Smooth muscle cell (in vitro differentiated cells): ENCODE measurements around the gene CX3CL1. TPM values are rescaled to one million over a fixed set of nuclear protein-coding genes. Genes with fewer than 3 reads are reported as not detected.
"Not testable (repeated sequence)": the region's sequence is repeated elsewhere in the genome, so short reads cannot be mapped to it uniquely, and the experiment has no call there.

Experiments used
- DNase-seq: peaks from one replicate; lab custom pipeline; 2025; ENCODE audit not compliant: unreplicated experiment; lab: John Stamatoyannopoulos, UW
- H2AFZ ChIP-seq: fragments of 200-600 bp; sonication (generic); 2 replicates; pipeline ENCODE4 v1.6.0; 2016; ENCODE audit warnings: antibody characterized with exemption, low read depth, mild to moderate bottlenecking
- H3F3A ChIP-seq: fragments of 200-600 bp; sonication (generic); 2 replicates; pipeline ENCODE4 v1.6.0; 2017; ENCODE audit warnings: antibody characterized with exemption, low read depth
- H3K27ac ChIP-seq: fragments of 200-600 bp; sonication (generic); 2 replicates; pipeline ENCODE4 v1.5.1; 2016; ENCODE audit warnings: low read depth, mild to moderate bottlenecking
- H3K27me3 ChIP-seq: fragments of 200-600 bp; sonication (generic); 2 replicates; pipeline ENCODE4 v1.6.1; 2016; ENCODE audit warnings: low read depth, mild to moderate bottlenecking
- H3K36me3 ChIP-seq: fragments of 200-600 bp; sonication (generic); 2 replicates; pipeline ENCODE4 v1.5.1; 2016; ENCODE audit warnings: low read depth
- H3K4me1 ChIP-seq: fragments of 200-600 bp; sonication (generic); 2 replicates; pipeline ENCODE4 v1.5.1; 2016; ENCODE audit warnings: low read depth
- H3K4me2 ChIP-seq: fragments of 200-600 bp; sonication (generic); 2 replicates; pipeline ENCODE4 v1.6.0; 2016; ENCODE audit warnings: mild to moderate bottlenecking
- H3K4me3 ChIP-seq: fragments of 200-600 bp; sonication (generic); 2 replicates; pipeline ENCODE4 v1.5.1; 2016; ENCODE audit warnings: mild to moderate bottlenecking
- H3K79me2 ChIP-seq: fragments of 200-600 bp; sonication (generic); 2 replicates; pipeline ENCODE4 v1.6.0; 2016; ENCODE audit warnings: low read depth, mild to moderate bottlenecking
- H3K9ac ChIP-seq: fragments of 200-600 bp; sonication (generic); 2 replicates; pipeline ENCODE4 v1.6.0; 2016; ENCODE audit warnings: low read depth
- H3K9me3 ChIP-seq: fragments of 200-600 bp; sonication (generic); replicated peaks from 2 replicates; pipeline ENCODE4 v1.5.1; 2016; ENCODE audit warnings: low read depth
- H4K20me1 ChIP-seq: fragments of 200-600 bp; sonication (generic); 2 replicates; pipeline ENCODE4 v1.6.0; 2016; ENCODE audit warnings: low read depth
- CTCF ChIP-seq: fragments of 200-600 bp; sonication (generic); IDR thresholded peaks from 2 replicates; pipeline ENCODE4 v1.5.1; 2017; ENCODE audit warnings: borderline replicate concordance, mild to moderate bottlenecking, antibody characterized with exemption; ENCODE audit not compliant: insufficient read depth, poor library complexity, severe bottlenecking
- WGBS: methylation state at CpG from one replicate; pipeline ENCODE4 v1.1.7; 2016; ENCODE audit warnings: low lambda C conversion rate; 5-methylcytosine and 5-hydroxymethylcytosine counted together
- polyA plus RNA-seq: library from polyadenylated mRNA; unstranded; fragments of >200 nt; fragmentation: Nextera tagmentation; extraction: Ambion mirVana; gene quantifications from 2 replicates; pipeline ENCODE4 v1.2.1, GENCODE V29; 2016
- total RNA-seq: library from RNA; depleted of rRNA; stranded (reverse); fragments of >200 nt; gene quantifications from 2 replicates; pipeline ENCODE4 v1.2.3, GENCODE V29; 2014

Gene CX3CL1
- total and polyA plus RNA-seq, 2 experiments from 2014 or later: 2.2 to 5.4 TPM

GRCh38 chr16:57341441-57342303 lies 30.6 kb upstream of the CX3CL1 start:
- Histone ChIP-seq H2AFZ (no peak overlapping the region), H3K4me1 (no peaks in the 10 kb centered on the region), H3F3A (peaks cover 9% of the 10 kb centered on the region), H3K27me3 (peaks cover 2% of the 10 kb centered on the region), H3K27ac (peak overlapping the region; percentile 71), H3K4me3 (no peak overlapping the region), H3K36me3 (no peaks in the 10 kb centered on the region), H3K79me2 (no peaks in the 10 kb centered on the region), H3K9me3 (no peaks in the 10 kb centered on the region), H3K9ac (no peak overlapping the region), H3K4me2 (peak overlapping the region; percentile 60), H4K20me1 (no peaks in the 10 kb centered on the region)
- TF ChIP-seq CTCF: no peak
- DNase-seq: no peak
- WGBS: 38% methylated on average over 8 of the region's 8 CpGs

GRCh38 chr16:57342606-57343005 lies 29.7 kb upstream of the CX3CL1 start:
- not testable (repeated sequence) for H3K36me3 ChIP-seq, H4K20me1 ChIP-seq, DNase-seq, H3K9ac ChIP-seq, H3K27me3 ChIP-seq, H3K27ac ChIP-seq, H2AFZ ChIP-seq, H3K4me1 ChIP-seq, H3K4me3 ChIP-seq, H3K79me2 ChIP-seq, H3K9me3 ChIP-seq, H3F3A ChIP-seq
- peak overlapping the region; percentile 60 for H3K4me2 ChIP-seq
- WGBS: 96% methylated on average over 9 of the region's 9 CpGs

GRCh38 chr16:57343221-57343620 lies 29.1 kb upstream of the CX3CL1 start:
- peaks cover 5% of the 10 kb centered on the region for H3K27me3 ChIP-seq
- peaks cover 4% of the 10 kb centered on the region for H3K9me3 ChIP-seq
- no peak for DNase-seq
- no peak for TF ChIP-seq CTCF
- H3K36me3 ChIP-seq: no peaks in the 10 kb centered on the region
- 92% methylated on average over 7 of the region's 7 CpGs for WGBS
- no peaks in the 10 kb centered on the region for H3K4me1 ChIP-seq
- no peak overlapping the region for H3K4me2 ChIP-seq
- no peak overlapping the region for H3K4me3 ChIP-seq
- no peak overlapping the region for H3K9ac ChIP-seq
- no peaks in the 10 kb centered on the region for H4K20me1 ChIP-seq
- H3K79me2 ChIP-seq: no peaks in the 10 kb centered on the region
- no peak overlapping the region for H3K27ac ChIP-seq
- H3F3A ChIP-seq: peaks cover 9% of the 10 kb centered on the region
- no peak overlapping the region for H2AFZ ChIP-seq

GRCh38 chr16:57344094-57344493 lies 28.2 kb upstream of the CX3CL1 start:
- H3K27me3 ChIP-seq, H3K4me1 ChIP-seq, DNase-seq: not testable (repeated sequence)

More at GRCh38 chr16:57344094-57344493, 28.2 kb upstream of the CX3CL1 start:
- not testable (repeated sequence) for H3K4me3 ChIP-seq, H3K9ac ChIP-seq, H3K79me2 ChIP-seq, H3F3A ChIP-seq, H3K36me3 ChIP-seq, H3K27ac ChIP-seq, H4K20me1 ChIP-seq, H3K4me2 ChIP-seq, H2AFZ ChIP-seq, H3K9me3 ChIP-seq
- 82% methylated on average over 5 of the region's 5 CpGs for WGBS
